Activated CD4-positive, alpha-beta T cell treated with anti-CD3 and anti-CD28 coated beads, Interleukin-2, amount 10 ng/mL, durations not matched to agents 7 days and 5 days (primary cell): ENCODE data around the gene FAM219B. TPM values are rescaled to one million over a fixed set of nuclear protein-coding genes. Genes with fewer than 3 reads are reported as not detected.
"Not testable (repeated sequence)": the region's sequence is repeated elsewhere in the genome, so short reads cannot be mapped to it uniquely, and the experiment has no call there.

ENCODE experiments used
- CTCF ChIA-PET: fragments of 350-600 bp; sonication (Branson Sonifier 250); formaldehyde crosslinking; loops from one replicate; lab custom pipeline; 2021; ENCODE audit warnings: antibody characterized with exemption; lab: Charles Lee
- POLR2A ChIA-PET: fragments of 350-600 bp; sonication (Branson Sonifier 250); formaldehyde crosslinking; loops from one replicate; lab custom pipeline; 2021; ENCODE audit warnings: antibody characterized with exemption; lab: Charles Lee
- DNase-seq: peaks from one replicate; pipeline ENCODE4 v3.0.0-alpha.2; 2020
- H3K27ac Mint-ChIP-seq: one replicate; pipeline ENCODE4 v1.8.0; 2021; ENCODE audit warnings: mild to moderate bottlenecking, moderate library complexity, mixed read lengths
- H3K27me3 Mint-ChIP-seq: one replicate; pipeline ENCODE4 v1.8.0; 2021; ENCODE audit warnings: mixed read lengths
- H3K36me3 Mint-ChIP-seq: one replicate; pipeline ENCODE4 v1.8.0; 2021; ENCODE audit warnings: low read depth, mixed read lengths
- H3K4me1 Mint-ChIP-seq: one replicate; pipeline ENCODE4 v1.8.0; 2021; ENCODE audit warnings: mixed read lengths
- H3K4me3 Mint-ChIP-seq: one replicate; pipeline ENCODE4 v1.8.0; 2021; ENCODE audit warnings: mild to moderate bottlenecking, moderate library complexity, mixed read lengths
- H3K9me3 Mint-ChIP-seq: one replicate; pipeline ENCODE4 v1.8.0; 2021; ENCODE audit warnings: mixed read lengths
- total RNA-seq, 2 experiments: library from RNA; stranded (reverse); gene quantifications; one replicate each; pipeline ENCODE4 v1.2.3, GENCODE V29; 2021

Gene FAM219B
- total RNA-seq, 2 experiments from 2014 or later = 65.8 to 68.2 TPM

- peaks cover 3% of the 10 kb centered on the region for H3K27me3 Mint-ChIP-seq
- DNase-seq = no peak
- peak overlapping the region; percentile 88 for H3K27ac Mint-ChIP-seq
- CTCF ChIA-PET = interaction anchor here (0.9 to 2.8 kb wide), 7 partner anchors 13 to 89 kb away, joined by 3 to 17 read pairs (median 3); no protein-coding TSS in a partner anchor
- POLR2A ChIA-PET = no interaction called here
- peaks cover 62% of the 10 kb centered on the region for H3K4me1 Mint-ChIP-seq
- peak overlapping the region; percentile 92 for H3K4me3 Mint-ChIP-seq
- H3K36me3 Mint-ChIP-seq = peaks cover 36% of the 10 kb centered on the region
- H3K9me3 Mint-ChIP-seq = no peaks in the 10 kb centered on the region
Observed at GRCh38 chr15:74888716-74889115, 17.9 kb downstream of the FAM219B start.

GRCh38 chr15:74887537-74888193 lies 19.0 kb downstream of the FAM219B start:
- H3K4me3 Mint-ChIP-seq, H3K27ac Mint-ChIP-seq, H3K9me3 Mint-ChIP-seq, DNase-seq, POLR2A ChIA-PET, H3K27me3 Mint-ChIP-seq: not testable (repeated sequence)
- CTCF ChIA-PET = interaction anchor here (1.2 to 2.8 kb wide), 3 partner anchors 14 to 18 kb away, joined by 3 to 17 read pairs (median 3); no protein-coding TSS in a partner anchor
- Mint-ChIP-seq H3K36me3 (peaks cover 26% of the 10 kb centered on the region), H3K4me1 (peaks cover 55% of the 10 kb centered on the region)

- H3K36me3 Mint-ChIP-seq = peaks cover 9% of the 10 kb centered on the region
- CTCF ChIA-PET = interaction anchor here (1.3 to 2.8 kb wide), 2 partner anchors 16 to 32 kb away, joined by 3 to 15 read pairs; no protein-coding TSS in a partner anchor
- H3K4me1 Mint-ChIP-seq = peaks cover 35% of the 10 kb centered on the region
- peaks cover 7% of the 10 kb centered on the region for H3K27me3 Mint-ChIP-seq
- no peak for DNase-seq
- no peak overlapping the region for H3K27ac Mint-ChIP-seq
- peaks cover 5% of the 10 kb centered on the region for H3K9me3 Mint-ChIP-seq
- no peak overlapping the region for H3K4me3 Mint-ChIP-seq
- POLR2A ChIA-PET = no interaction called here
Observed at GRCh38 chr15:74885461-74885860, 21.2 kb downstream of the FAM219B start.

- Mint-ChIP-seq H3K9me3 (peaks cover 5% of the 10 kb centered on the region), H3K27me3 (peaks cover 7% of the 10 kb centered on the region), H3K4me3 (no peak overlapping the region), H3K4me1 (peaks cover 28% of the 10 kb centered on the region), H3K27ac (no peak overlapping the region), H3K36me3 (peaks cover 4% of the 10 kb centered on the region)
- CTCF ChIA-PET = interaction anchor here (0.8 to 2.8 kb wide), 6 partner anchors 11 to 113 kb away, joined by 3 to 15 read pairs (median 3); partner anchors contain the start of gene SCAMP2
- no peak for DNase-seq
- POLR2A ChIA-PET = interaction anchor here (0.6 kb wide), 1 partner anchor 40 kb away, joined by 3 read pairs; no protein-coding TSS in a partner anchor
Observed at GRCh38 chr15:74884428-74885223, 22.0 kb downstream of the FAM219B start.

- H3K4me1 Mint-ChIP-seq = peaks cover 16% of the 10 kb centered on the region
- POLR2A ChIA-PET = no interaction called here
- CTCF ChIA-PET = interaction anchor here (0.6 to 2.8 kb wide), 6 partner anchors 13 to 111 kb away, joined by 3 to 15 read pairs (median 4); no protein-coding TSS in a partner anchor
- no peak overlapping the region for H3K27ac Mint-ChIP-seq
- H3K4me3 Mint-ChIP-seq = no peak overlapping the region
- peaks cover 5% of the 10 kb centered on the region for H3K9me3 Mint-ChIP-seq
- no peak for DNase-seq
- H3K27me3 Mint-ChIP-seq = peaks cover 7% of the 10 kb centered on the region
- peaks cover 4% of the 10 kb centered on the region for H3K36me3 Mint-ChIP-seq
Observed at GRCh38 chr15:74882528-74882927, 24.1 kb downstream of the FAM219B start.

GRCh38 chr15:74878273-74878672 lies 28.4 kb downstream of the FAM219B start:
- CTCF ChIA-PET = no interaction called here
- peaks cover 13% of the 10 kb centered on the region for H3K4me1 Mint-ChIP-seq
- no peak overlapping the region for H3K4me3 Mint-ChIP-seq
- peaks cover 4% of the 10 kb centered on the region for H3K36me3 Mint-ChIP-seq
- H3K27ac Mint-ChIP-seq = no peak overlapping the region
- H3K27me3 Mint-ChIP-seq = peaks cover 7% of the 10 kb centered on the region
- peaks cover 5% of the 10 kb centered on the region for H3K9me3 Mint-ChIP-seq
- POLR2A ChIA-PET = no interaction called here
- no peak for DNase-seq

- Mint-ChIP-seq H3K27ac (peak overlapping the region; percentile 90), H3K36me3 (peaks cover 32% of the 10 kb centered on the region), H3K4me3 (peak overlapping the region; percentile 94), H3K9me3 (no peaks in the 10 kb centered on the region), H3K4me1 (peaks cover 45% of the 10 kb centered on the region), H3K27me3 (peaks cover 3% of the 10 kb centered on the region)
- POLR2A ChIA-PET = no interaction called here
- DNase-seq = no peak
- CTCF ChIA-PET = interaction anchor here (0.7 to 2.3 kb wide), 8 partner anchors 10 to 86 kb away, joined by 3 to 8 read pairs (median 4); partner anchors contain the start of gene MPI
Observed at GRCh38 chr15:74873756-74874424, 32.8 kb downstream of the FAM219B start.

GRCh38 chr15:74873036-74873755 lies 33.5 kb downstream of the FAM219B start, which contains the start of gene SCAMP2:
Gene SCAMP2, minus strand, starts transcription at chr15:74873365. Its CDS starts 110 bp downstream, at chr15:74873255.
- ChIA-PET POLR2A (no interaction called here), CTCF (interaction anchor here (0.8 to 2.3 kb wide), 6 partner anchors 11 to 86 kb away, joined by 3 to 8 read pairs (median 4); partner anchors contain the start of gene MPI)
- peak within 1 kb of the TSS; percentile 94 for H3K4me3 Mint-ChIP-seq
- peaks cover 50% of the 10 kb centered on the region for H3K4me1 Mint-ChIP-seq
- H3K36me3 Mint-ChIP-seq = peaks cover 39% of the 10 kb centered on the region
- peaks cover 3% of the 10 kb centered on the region for H3K27me3 Mint-ChIP-seq
- H3K27ac Mint-ChIP-seq = peak within 1 kb of the TSS; percentile 93
- H3K9me3 Mint-ChIP-seq = peaks cover under 1% of the 10 kb centered on the region
- DNase-seq = peak; percentile 92

- DNase-seq = no peak
- H3K36me3 Mint-ChIP-seq = peaks cover 44% of the 10 kb centered on the region
- peaks cover 3% of the 10 kb centered on the region for H3K27me3 Mint-ChIP-seq
- peaks cover 55% of the 10 kb centered on the region for H3K4me1 Mint-ChIP-seq
- H3K4me3 Mint-ChIP-seq = peak overlapping the region; percentile 94
- ChIA-PET CTCF (interaction anchor here (0.9 to 2.3 kb wide), 4 partner anchors 15 to 101 kb away, joined by 3 to 8 read pairs (median 4); partner anchors contain the start of gene MPI), POLR2A (no interaction called here)
- peaks cover 2% of the 10 kb centered on the region for H3K9me3 Mint-ChIP-seq
- H3K27ac Mint-ChIP-seq = peak overlapping the region; percentile 93
Observed at GRCh38 chr15:74872702-74873035, 34.0 kb downstream of the FAM219B start.

GRCh38 chr15:74870436-74871215 lies 36.0 kb downstream of the FAM219B start:
- Mint-ChIP-seq H3K27ac (peak overlapping the region; percentile 90), H3K9me3 (peaks cover 6% of the 10 kb centered on the region), H3K4me1 (peaks cover 75% of the 10 kb centered on the region), H3K36me3 (peaks cover 62% of the 10 kb centered on the region), H3K4me3 (peak overlapping the region; percentile 94), H3K27me3 (no peaks in the 10 kb centered on the region)
- ChIA-PET POLR2A (interaction anchor here (0.7 to 1.1 kb wide), 4 partner anchors 12 to 83 kb away, joined by 3 to 5 read pairs (median 4); no protein-coding TSS in a partner anchor), CTCF (interaction anchor here (0.7 to 3.2 kb wide), 15 partner anchors 9 to 254 kb away, joined by 3 to 14 read pairs (median 3); partner anchors contain the start of gene FAM219B)
- no peak for DNase-seq
